Aorta (tissue), 5 donors: ENCODE results near the gene RNF213. TPM values are rescaled to one million over a fixed set of nuclear protein-coding genes. Genes with fewer than 3 reads are reported as not detected.
"Not testable (repeated sequence)": the region's sequence is repeated elsewhere in the genome, so short reads cannot be mapped to it uniquely, and the experiment has no call there.

Experiments used
- ATAC-seq: fragments of 200-7000 bp; cut with Tn5 transposase; one replicate; pipeline ENCODE4 v1.9.1; 2022; ENCODE audit warnings: moderate library complexity; ENCODE audit not compliant: low FRiP score
- DNase-seq, 2 donors: peaks; one replicate each; pipeline ENCODE4 v3.0.0-alpha.2; 2020
- H3K27ac ChIP-seq, 2 donors: one replicate each; pipeline ENCODE4 v1.5.1; 2013; ENCODE audit warnings: low read length in 2 of 2, mild to moderate bottlenecking in 2 of 2, moderate library complexity in 2 of 2, control low read depth in 1 of 2, inconsistent platforms in 1 of 2, low read depth in 1 of 2
- H3K27me3 ChIP-seq, 2 donors: one replicate each; pipeline ENCODE4 v1.6.1; 2013; ENCODE audit warnings: control low read depth in 1 of 2, low read length in 1 of 2, mild to moderate bottlenecking in 1 of 2, moderate library complexity in 1 of 2; ENCODE audit not compliant: insufficient read depth in 2 of 2, control insufficient read depth in 1 of 2
- H3K36me3 ChIP-seq, 2 donors: one replicate each; pipeline ENCODE4 v1.6.1; 2013; ENCODE audit warnings: control low read depth in 1 of 2, low read length in 1 of 2, mild to moderate bottlenecking in 1 of 2; ENCODE audit not compliant: insufficient read depth in 2 of 2, control insufficient read depth in 1 of 2
- H3K4me1 ChIP-seq, 2 donors: one replicate each; pipeline ENCODE4 v1.6.1; 2013; ENCODE audit warnings: low read length in 2 of 2, control low read depth in 1 of 2, mild to moderate bottlenecking in 1 of 2, moderate library complexity in 1 of 2; ENCODE audit not compliant: insufficient read depth in 2 of 2, control insufficient read depth in 1 of 2
- H3K4me3 ChIP-seq, 2 donors: one replicate each; pipeline ENCODE4 v1.5.1; 2013; ENCODE audit warnings: low read length in 2 of 2, control low read depth in 1 of 2, mild to moderate bottlenecking in 1 of 2
- H3K9me3 ChIP-seq: one replicate; pipeline ENCODE4 v1.6.1; 2013; ENCODE audit warnings: mild to moderate bottlenecking, low read length; ENCODE audit not compliant: control insufficient read depth
- WGBS, 2 donors: extraction: QIAGEN DNeasy Blood & Tissue Kit; methylation state at CpG; one replicate each; pipeline ENCODE4 v1.1.7; 2013; 5-methylcytosine and 5-hydroxymethylcytosine counted together
- intact Hi-C, 2 donors: fragments of 100-400 bp; cut with DNase I; formaldehyde crosslinking; loops; one replicate each; pipeline versions ENCODE4 v1.14.2 to v1.15.0; 2022
- polyA plus RNA-seq, 2 donors: library from polyadenylated mRNA; stranded (reverse); fragments of 200-250 nt; gene quantifications; one replicate each; pipeline ENCODE4 v1.2.3, GENCODE V29; 2013
- total RNA-seq, 2 donors: library from RNA; stranded (reverse); fragmentation: NEBNext Ultra II Directional; extraction: Animal tissue kit (Norgen Biotek cat#: 25700); gene quantifications; one replicate each; pipeline ENCODE4 v1.2.1, GENCODE V29; 2021
- donor health status: healthy with polysubstance abuse.
- donor health status: Bipolar disorder and iron deficiency.
- donor health status: DM: no; HTN: no; CAD: no.
- donor health status: DM: no; HTN: no; CAD: no.
- donor health status: DM: yes; HTN: yes; CAD: no.

RNF213 gene
- total and polyA plus RNA-seq, 4 donors, result 18.7 to 231 (median 105) TPM

DNA sequence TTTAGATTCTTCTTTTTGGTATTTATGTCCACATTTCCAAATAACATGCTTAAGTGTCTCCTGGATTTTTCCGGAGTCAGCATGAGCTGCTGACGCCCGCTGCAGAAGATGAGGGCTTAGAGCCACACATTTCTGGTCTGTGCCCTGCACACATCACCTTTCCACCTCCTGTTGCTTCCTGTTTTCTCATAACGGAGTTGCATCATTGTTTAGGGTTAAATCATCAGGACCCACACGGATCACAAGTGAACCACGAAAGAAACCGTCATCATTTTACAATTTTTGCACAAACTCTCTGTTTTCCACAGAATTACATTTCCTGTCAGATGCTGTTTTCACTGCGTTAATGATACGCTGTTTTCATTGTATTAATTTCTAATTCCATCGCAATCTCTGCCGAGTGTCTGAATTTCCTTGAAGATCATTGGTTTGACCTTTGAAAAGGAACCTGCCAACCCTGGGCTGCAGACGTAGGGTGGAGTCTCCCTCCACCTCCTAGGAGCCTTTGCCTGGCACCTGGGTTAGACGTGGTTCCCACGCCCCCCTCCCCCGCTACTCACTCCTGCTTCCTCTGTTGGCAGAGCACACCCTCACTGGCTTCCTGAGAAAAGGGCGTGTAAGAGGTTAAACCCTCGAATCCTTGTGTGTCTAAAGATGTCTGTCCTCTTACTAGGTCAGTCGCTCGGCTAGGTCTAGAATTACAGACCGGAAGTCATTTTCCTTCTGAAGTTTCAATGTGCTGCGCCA is 68.2 kb downstream of the RNF213 start:
- WGBS, 2 donors, result 86 to 88% methylated on average over 21 of the region's 21 CpGs
- no peaks in the 10 kb centered on the region for H3K27me3 ChIP-seq
- ATAC-seq (no peak), DNase-seq (peak in 1 of 2 donors; percentile 24)
- H3K36me3 ChIP-seq, result peaks cover 2 to 7% of the 10 kb centered on the region in 2 donors
- no peak overlapping the region for H3K27ac ChIP-seq
- H3K4me1 ChIP-seq, result no peaks in the 10 kb centered on the region
- H3K4me3 ChIP-seq, result no peak overlapping the region
- H3K9me3 ChIP-seq, result no peaks in the 10 kb centered on the region
- intact Hi-C loops, result no loop called here

DNA sequence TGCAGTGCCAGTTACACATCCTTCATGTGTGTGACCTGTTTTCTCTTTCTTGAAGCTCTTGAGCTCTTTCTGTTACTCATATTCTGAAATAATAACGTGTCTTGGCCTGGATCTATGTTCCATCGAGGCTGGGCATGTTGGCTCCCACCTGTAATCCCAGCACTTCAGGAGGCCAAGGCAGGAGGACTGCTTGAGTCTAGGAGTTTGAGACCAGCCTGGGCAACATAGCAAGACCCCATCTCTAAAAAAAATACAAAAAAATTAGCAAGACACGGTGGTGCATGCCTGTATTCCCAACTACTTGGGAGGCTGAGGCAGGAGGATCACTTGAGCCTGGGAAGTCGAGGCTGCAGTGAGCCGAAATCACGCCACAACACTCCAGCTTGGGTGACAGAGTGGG is 68.8 kb downstream of the RNF213 start:
- H3K27ac ChIP-seq, ATAC-seq, DNase-seq, H3K4me1 ChIP-seq, H3K9me3 ChIP-seq, H3K4me3 ChIP-seq, intact Hi-C loops, H3K27me3 ChIP-seq: not testable (repeated sequence)
- H3K36me3 ChIP-seq, result peaks cover 2 to 10% of the 10 kb centered on the region in 2 donors
- WGBS, 2 donors, result 96% methylated on average over 6 of the region's 6 CpGs

DNA sequence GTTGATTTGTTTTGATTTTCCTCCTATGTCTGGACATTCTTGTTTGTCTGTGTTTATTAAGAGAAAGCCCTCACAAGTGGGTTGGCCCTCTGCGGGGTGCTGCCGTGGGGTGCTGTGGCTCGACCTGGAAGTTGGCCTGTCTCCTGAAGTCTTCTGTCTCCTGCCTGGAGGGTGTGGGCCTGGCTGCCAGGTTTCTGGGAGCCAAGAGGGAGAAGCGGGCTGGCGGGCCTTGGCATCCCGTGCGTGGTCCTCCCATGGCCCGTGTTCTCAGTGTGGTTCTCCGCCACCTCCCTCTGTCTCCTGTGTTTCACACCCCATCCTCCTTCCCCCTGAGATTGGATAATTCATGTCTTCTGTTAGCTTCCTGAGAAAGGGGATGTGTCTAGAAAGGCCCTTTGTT is 69.6 kb downstream of the RNF213 start:
- Histone ChIP-seq H3K36me3 (peaks cover 2 to 7% of the 10 kb centered on the region in 2 donors), H3K4me1 (no peaks in the 10 kb centered on the region), H3K27me3 (no peaks in the 10 kb centered on the region), H3K9me3 (no peaks in the 10 kb centered on the region), H3K4me3 (no peak overlapping the region), H3K27ac (no peak overlapping the region)
- DNase-seq (no peak), ATAC-seq (no peak)
- intact Hi-C loops, result no loop called here
- WGBS, 2 donors, result 88 to 95% methylated on average over 9 of the region's 9 CpGs

DNA sequence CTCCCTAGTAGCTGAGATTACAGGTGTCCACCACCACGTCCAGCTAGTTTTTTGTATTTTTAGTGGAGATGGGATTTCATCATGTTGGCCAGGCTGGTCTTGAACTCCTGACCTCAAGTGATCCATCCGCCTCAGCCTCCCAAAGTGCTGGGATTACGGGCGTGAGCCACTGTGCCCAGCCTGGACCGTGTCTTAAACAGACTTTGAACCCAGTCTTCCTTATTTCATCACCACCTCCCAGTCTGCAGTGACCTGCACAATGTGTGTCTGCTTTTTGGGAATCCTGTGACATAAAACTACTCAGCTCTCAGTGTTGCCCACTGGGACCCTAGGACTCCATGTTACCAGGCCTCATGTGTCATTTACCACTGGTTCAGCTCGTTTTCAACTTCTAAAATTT is 70.3 kb downstream of the RNF213 start:
- H3K9me3 ChIP-seq, intact Hi-C loops: not testable (repeated sequence)

DNA sequence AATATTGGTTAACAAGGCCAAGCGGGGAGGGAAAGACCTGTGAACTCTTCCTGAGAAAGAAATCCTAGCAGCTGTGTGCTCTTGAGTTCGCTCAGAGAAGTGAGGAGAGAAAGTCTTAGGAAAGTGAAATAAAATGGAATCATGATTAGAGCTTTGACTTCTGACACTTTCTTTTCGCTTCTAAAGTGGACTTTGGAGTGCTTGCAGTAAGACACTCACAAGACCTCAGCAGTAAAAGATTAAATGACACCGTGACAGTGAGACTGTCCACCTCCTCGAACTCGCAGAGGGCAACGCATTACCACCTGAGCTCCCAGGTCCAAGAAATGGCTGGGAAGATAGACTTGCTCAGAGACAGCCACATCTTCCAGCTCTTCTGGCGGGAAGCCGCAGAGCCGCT is 71.2 kb downstream of the RNF213 start:
- Histone ChIP-seq H3K9me3 (no peaks in the 10 kb centered on the region), H3K27ac (no peak overlapping the region), H3K27me3 (no peaks in the 10 kb centered on the region), H3K4me3 (no peak overlapping the region), H3K4me1 (no peaks in the 10 kb centered on the region), H3K36me3 (peaks cover 2 to 8% of the 10 kb centered on the region in 2 donors)
- ATAC-seq (no peak), DNase-seq (peak in 1 of 2 donors; percentile 31)
- WGBS, 2 donors, result 88 to 92% methylated on average over 10 of the region's 10 CpGs
- intact Hi-C loops, result no loop called here

More for the DNA sequence above, 70.3 kb downstream of the RNF213 start:
- H3K27ac ChIP-seq, H3K36me3 ChIP-seq, H3K27me3 ChIP-seq, H3K4me3 ChIP-seq, H3K4me1 ChIP-seq, ATAC-seq: not testable (repeated sequence)
- 88 to 92% methylated on average over 6 of the region's 6 CpGs for WGBS, 2 donors
- DNase-seq, result peak in 1 of 2 donors; percentile 9

DNA sequence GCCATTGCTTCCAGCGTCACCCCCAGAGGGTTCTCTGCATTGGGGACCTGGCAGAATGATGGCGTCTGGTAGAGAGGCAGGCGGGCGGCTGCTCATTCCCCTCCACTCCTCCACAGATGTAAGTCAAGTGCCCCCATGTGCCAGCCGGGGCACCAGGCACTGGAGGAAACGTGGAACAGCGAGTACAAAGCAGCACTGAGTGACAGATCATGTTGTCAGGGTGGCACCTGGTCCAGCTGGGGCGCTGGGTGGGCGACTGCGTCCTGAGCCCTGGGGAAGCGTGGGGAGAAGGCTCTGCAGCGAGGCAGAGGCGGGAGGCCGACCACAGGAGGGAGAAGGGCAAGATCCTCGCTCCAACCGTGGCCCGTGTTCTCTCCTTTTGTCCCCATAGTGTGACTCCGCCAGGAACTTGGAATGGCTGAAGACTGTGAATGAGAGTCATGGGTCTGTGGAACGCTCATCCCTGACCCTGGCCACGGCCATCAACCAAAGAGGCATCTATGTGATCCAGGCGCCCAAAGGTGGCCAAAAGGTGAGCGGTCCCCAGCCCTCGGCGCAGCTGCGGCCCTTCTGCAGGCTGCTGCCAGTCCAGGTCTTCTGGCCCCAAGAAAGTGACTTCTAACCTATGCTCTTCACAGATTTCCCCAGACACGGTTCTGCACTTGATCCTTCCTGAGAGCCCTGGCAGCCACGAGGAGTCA is 76.7 kb downstream of the RNF213 start:
- intact Hi-C loops, result no loop called here
- Histone ChIP-seq H3K9me3 (no peaks in the 10 kb centered on the region), H3K27me3 (no peaks in the 10 kb centered on the region), H3K4me3 (no peak overlapping the region), H3K36me3 (peaks cover 0 to 20% of the 10 kb centered on the region in 2 donors), H3K4me1 (no peaks in the 10 kb centered on the region), H3K27ac (no peak overlapping the region)
- peak in 1 of 2 donors; percentile 62 for DNase-seq
- 87 to 88% methylated on average over 27 of the region's 27 CpGs for WGBS, 2 donors
- ATAC-seq, result no peak

DNA sequence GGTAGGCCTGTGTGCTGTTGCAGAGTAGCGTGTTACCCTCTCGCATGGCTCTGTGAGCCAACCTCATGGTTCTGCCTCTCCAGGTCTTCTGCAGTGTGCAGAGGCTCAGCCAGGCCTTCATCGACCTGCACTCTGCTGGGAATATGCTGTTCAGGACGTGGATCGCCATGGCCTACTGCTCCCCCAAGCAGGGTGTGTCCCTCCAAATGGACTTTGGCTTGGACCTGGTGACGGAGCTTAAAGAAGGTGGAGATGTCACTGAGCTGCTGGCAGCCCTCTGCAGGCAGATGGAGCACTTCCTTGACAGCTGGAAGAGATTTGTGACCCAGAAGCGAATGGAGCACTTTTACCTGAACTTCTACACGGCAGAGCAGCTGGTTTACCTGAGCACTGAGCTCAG is 78.5 kb downstream of the RNF213 start:
- Histone ChIP-seq H3K36me3 (peaks cover 0 to 25% of the 10 kb centered on the region in 2 donors), H3K27me3 (no peaks in the 10 kb centered on the region), H3K27ac (no peak overlapping the region), H3K9me3 (no peaks in the 10 kb centered on the region), H3K4me1 (no peaks in the 10 kb centered on the region), H3K4me3 (no peak overlapping the region)
- ATAC-seq (no peak), DNase-seq (no peak)
- WGBS, 2 donors, result 89 to 90% methylated on average over 8 of the region's 8 CpGs
- intact Hi-C loops, result no loop called here

DNA sequence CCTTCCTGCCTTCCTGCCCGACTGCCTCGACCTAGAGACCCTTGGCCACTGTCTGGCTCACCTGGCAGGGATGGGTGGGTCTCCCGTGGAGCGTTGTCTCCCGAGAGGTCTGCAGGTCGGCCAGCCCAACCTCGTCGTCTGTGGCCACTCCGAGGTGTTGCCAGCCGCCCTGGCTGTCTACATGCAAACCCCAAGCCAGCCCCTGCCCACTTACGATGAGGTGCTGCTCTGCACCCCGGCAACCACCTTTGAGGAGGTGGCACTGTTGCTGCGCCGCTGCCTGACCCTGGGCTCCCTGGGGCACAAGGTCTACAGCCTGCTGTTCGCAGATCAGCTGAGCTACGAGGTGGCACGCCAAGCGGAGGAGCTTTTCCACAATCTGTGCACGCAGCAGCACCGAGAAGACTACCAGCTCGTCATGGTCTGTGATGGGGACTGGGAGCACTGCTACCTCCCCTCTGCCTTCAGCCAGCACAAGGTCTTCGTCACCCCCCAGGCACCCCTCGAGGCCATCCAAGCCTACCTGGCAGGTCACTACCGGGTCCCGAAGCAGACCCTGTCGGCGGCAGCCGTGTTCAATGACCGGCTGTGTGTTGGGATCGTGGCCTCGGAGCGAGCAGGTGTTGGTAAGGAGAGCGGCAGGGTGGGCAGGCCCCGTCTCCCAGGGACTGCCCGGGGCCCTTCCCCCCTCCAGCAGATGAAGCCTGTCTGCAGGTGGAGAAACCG is 79.2 kb downstream of the RNF213 start:
- no peak for DNase-seq

More for the DNA sequence above, 79.2 kb downstream of the RNF213 start:
- Histone ChIP-seq H3K27me3 (no peaks in the 10 kb centered on the region), H3K4me3 (no peak overlapping the region), H3K4me1 (no peaks in the 10 kb centered on the region), H3K36me3 (peaks cover 0 to 26% of the 10 kb centered on the region in 2 donors), H3K9me3 (no peaks in the 10 kb centered on the region), H3K27ac (no peak overlapping the region)
- intact Hi-C loops, result no loop called here
- ATAC-seq, result no peak
- WGBS, 2 donors, result 91 to 93% methylated on average over 36 of the region's 36 CpGs
